Activated naive CD8-positive, alpha-beta T cell treated with anti-CD3 and anti-CD28 coated beads, Interleukin-2, amount 10 ng/mL, durations not matched to agents 7 days and 5 days (primary cell): ENCODE results near the gene AMN. TPM values are rescaled to one million over a fixed set of nuclear protein-coding genes. Genes with fewer than 3 reads are reported as not detected.

Experiments
- ATAC-seq: fragments of 150-1000 bp; cut with Tn5 transposase; one replicate; pipeline ENCODE4 v1.10.0; 2021; ENCODE audit warnings: low read depth, moderate library complexity
- POLR2A ChIA-PET: fragments of 350-600 bp; sonication (Branson Sonifier 250); formaldehyde crosslinking; loops from one replicate; lab custom pipeline; 2021; ENCODE audit warnings: antibody characterized with exemption; lab: Charles Lee
- DNase-seq: peaks from one replicate; pipeline ENCODE4 v3.0.0; 2021
- H3K27ac Mint-ChIP-seq: one replicate; pipeline ENCODE4 v1.8.0; 2022; ENCODE audit warnings: mild to moderate bottlenecking, mixed read lengths
- H3K27me3 Mint-ChIP-seq: one replicate; pipeline ENCODE4 v1.8.0; 2022; ENCODE audit warnings: mild to moderate bottlenecking, moderate library complexity, mixed read lengths
- H3K36me3 Mint-ChIP-seq: one replicate; pipeline ENCODE4 v1.8.0; 2021; ENCODE audit warnings: mild to moderate bottlenecking, mixed read lengths
- H3K4me1 Mint-ChIP-seq: one replicate; pipeline ENCODE4 v1.8.0; 2021; ENCODE audit warnings: mixed read lengths
- H3K4me3 Mint-ChIP-seq: one replicate; pipeline ENCODE4 v1.8.0; 2022; ENCODE audit warnings: mild to moderate bottlenecking, moderate library complexity, mixed read lengths
- H3K9me3 Mint-ChIP-seq: one replicate; pipeline ENCODE4 v1.8.0; 2021; ENCODE audit warnings: mixed read lengths
- total RNA-seq, 2 experiments: library from RNA; stranded (reverse); gene quantifications; one replicate each; pipeline ENCODE4 v1.2.3, GENCODE V29; 2021

Gene AMN
- total RNA-seq, 2 experiments from 2014 or later = 2.5 to 2.9 TPM

DNA sequence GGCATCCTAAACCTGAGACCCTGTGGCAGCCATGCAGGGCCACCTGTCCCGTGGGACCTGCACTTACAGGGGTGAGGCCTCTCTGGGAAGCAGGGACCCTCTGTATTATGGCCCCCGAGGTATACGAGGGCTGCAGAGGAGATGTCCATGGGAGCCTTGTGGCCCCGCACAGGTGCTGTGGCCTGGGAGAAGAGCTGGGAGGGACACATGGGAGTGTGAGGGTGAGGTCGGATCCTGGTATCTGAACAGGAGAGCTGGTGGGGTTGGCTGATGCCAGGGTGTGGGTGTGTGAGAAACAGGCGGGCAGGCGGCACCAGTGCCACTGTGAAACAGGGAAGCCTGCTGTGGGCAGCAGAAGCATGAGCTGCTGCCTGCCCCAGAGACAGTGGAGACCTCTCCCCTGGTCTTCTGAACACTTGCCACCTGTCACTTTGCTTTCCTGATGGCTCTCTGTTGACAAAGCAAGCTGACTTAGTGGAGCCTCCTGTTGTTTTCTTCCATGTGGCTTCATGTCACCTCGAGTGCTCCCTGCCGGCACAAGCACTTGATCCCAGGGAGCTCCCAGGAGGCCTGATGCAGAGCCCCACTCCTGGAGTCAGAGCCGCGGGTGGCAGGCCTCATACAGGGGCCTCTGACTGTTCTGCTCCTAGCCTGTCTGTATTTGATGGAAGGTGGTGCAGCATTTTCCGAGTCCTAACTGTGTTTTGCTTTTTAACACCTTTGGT, 19.8 kb upstream of the AMN start:
- POLR2A ChIA-PET = no interaction called here
- peaks cover 5% of the 10 kb centered on the region for H3K36me3 Mint-ChIP-seq
- ATAC-seq (no peak), DNase-seq (no peak)
- H3K27me3 Mint-ChIP-seq = no peaks in the 10 kb centered on the region
- H3K4me1 Mint-ChIP-seq = peaks cover 16% of the 10 kb centered on the region
- peak overlapping the region; percentile 34 for H3K27ac Mint-ChIP-seq
- no peaks in the 10 kb centered on the region for H3K9me3 Mint-ChIP-seq
- H3K4me3 Mint-ChIP-seq = no peak overlapping the region

DNA sequence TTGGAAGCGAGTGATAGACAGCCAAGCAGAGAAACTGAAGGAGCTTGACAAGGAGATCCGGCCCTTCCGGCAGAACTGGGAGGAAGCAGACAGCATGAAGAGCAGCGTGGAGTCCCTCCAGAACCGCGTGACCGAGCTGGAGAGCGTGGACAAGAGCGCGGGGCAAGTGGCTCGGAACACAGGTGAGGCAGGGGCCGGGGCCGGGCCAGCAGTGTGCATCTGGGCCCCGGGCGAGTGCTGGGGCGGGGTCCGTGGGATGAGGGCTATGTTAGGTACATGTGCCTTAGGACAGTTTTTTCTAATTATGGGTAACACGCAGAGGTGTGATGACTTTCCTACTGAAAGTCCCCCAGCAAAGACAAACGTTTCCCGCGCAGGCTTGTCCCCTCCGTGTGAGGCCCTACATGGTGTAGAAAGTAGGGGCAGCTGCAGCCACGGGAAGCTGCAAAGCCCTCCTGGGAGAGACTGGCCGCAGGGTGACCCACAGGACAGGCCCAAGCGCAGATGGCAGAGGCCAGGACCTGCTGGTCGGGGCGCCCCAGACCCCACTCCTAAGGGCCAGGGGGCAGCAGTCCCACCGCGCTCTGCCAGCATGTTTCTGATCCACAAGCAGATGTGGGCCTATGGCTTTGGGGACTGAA, 19.1 kb upstream of the AMN start:
- no peak overlapping the region for H3K4me3 Mint-ChIP-seq
- POLR2A ChIA-PET = no interaction called here
- H3K36me3 Mint-ChIP-seq = peaks cover 8% of the 10 kb centered on the region
- DNase-seq = no peak
- H3K27me3 Mint-ChIP-seq = no peaks in the 10 kb centered on the region
- ATAC-seq = no peak
- H3K27ac Mint-ChIP-seq = no peak overlapping the region
- H3K9me3 Mint-ChIP-seq = no peaks in the 10 kb centered on the region
- peaks cover 14% of the 10 kb centered on the region for H3K4me1 Mint-ChIP-seq

DNA sequence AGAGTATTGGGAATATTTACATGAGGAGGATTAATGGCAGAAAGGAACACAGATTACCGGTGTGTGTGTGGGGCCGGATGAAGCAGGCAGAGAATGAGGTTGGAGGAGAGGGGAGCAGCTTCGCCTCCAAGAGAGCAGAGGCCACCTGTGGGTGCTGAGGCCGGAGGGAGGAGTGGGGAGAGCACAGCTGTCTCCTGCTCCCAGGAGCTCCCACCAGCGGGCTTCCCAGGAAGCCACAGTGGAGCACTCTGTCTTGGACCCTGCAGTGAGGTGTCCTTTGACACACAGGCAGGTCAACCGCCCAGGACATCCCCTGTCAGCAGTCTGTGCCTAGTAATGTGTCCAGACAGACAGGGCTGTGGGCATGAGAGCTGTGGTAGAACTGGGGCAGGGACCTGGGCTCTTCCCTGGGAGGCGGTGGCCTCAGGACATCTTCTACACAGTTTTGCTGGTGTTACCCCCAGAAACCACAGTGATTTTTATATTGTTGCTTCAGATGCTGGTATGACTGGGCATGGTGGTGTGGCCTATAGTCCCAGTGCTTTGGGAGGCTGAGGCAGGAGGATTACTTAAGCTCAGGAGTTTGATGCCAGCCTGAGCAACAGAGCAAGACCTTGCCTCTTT, 18.5 kb upstream of the AMN start:
- Mint-ChIP-seq H3K4me3 (no peak overlapping the region), H3K27ac (no peak overlapping the region), H3K4me1 (peaks cover 10% of the 10 kb centered on the region), H3K36me3 (peaks cover 8% of the 10 kb centered on the region), H3K27me3 (no peaks in the 10 kb centered on the region), H3K9me3 (no peaks in the 10 kb centered on the region)
- POLR2A ChIA-PET = no interaction called here
- no peak for DNase-seq
- no peak for ATAC-seq

DNA sequence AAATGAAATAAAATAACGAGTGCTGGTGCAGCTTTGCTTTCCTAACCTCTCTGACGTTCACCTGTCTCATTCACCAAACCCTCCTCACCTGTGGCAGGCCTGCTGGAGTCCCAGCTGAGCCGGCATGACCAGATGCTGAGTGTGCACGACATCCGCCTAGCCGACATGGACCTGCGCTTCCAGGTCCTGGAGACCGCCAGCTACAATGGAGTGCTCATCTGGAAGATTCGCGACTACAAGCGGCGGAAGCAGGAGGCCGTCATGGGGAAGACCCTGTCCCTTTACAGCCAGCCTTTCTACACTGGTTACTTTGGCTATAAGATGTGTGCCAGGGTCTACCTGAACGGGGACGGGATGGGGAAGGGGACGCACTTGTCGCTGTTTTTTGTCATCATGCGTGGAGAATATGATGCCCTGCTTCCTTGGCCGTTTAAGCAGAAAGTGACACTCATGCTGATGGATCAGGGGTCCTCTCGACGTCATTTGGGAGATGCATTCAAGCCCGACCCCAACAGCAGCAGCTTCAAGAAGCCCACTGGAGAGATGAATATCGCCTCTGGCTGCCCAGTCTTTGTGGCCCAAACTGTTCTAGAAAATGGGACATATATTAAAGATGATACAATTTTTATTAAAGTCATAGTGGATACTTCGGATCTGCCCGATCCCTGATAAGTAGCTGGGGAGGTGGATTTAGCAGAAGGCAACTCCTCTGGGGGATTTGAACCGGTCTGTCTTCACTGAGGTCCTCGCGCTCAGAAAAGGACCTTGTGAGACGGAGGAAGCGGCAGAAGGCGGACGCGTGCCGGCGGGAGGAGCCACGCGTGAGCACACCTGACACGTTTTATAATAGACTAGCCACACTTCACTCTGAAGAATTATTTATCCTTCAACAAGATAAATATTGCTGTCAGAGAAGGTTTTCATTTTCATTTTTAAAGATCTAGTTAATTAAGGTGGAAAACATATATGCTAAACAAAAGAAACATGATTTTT, 17.1 kb upstream of the AMN start:
- peaks cover 10% of the 10 kb centered on the region for H3K4me1 Mint-ChIP-seq
- DNase-seq (no peak), ATAC-seq (no peak)
- H3K27me3 Mint-ChIP-seq = no peaks in the 10 kb centered on the region
- H3K36me3 Mint-ChIP-seq = peaks cover 8% of the 10 kb centered on the region
- H3K27ac Mint-ChIP-seq = no peak overlapping the region
- POLR2A ChIA-PET = no interaction called here
- H3K4me3 Mint-ChIP-seq = no peak overlapping the region
- no peaks in the 10 kb centered on the region for H3K9me3 Mint-ChIP-seq

DNA sequence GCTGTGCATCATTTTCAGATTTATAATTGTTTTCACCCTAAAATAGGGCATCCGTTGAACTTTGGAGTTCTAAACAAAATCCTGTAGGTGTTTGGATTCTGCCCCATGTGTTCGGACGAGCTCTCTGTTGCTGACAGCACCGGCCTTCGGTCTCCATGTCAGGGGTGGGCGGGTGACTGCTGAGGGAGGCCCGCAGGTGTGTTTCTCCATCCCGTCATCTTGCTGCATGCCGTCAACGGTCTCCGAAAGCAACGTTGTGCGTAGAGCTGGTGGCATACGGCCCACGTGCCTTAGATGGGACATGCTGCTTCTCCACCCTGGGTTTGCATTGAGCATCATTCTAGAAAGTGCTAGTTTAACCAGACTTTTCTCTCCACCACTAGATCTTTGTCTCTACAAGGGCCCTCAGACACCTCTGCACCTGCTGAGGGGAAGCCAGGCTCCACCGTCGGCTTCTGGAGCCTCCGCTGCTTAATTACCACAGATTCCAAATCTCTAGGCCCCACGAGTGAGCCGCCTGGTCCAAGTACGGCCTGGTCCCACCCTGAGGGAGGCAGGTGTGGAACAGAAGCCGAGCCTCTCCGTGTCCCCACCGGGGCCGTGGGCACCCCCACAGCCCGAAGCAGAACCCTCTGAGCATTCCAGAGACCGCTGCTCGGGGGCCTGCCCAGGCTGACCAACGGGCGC, 15.7 kb upstream of the AMN start:
- no peak for DNase-seq
- no peak overlapping the region for H3K4me3 Mint-ChIP-seq
- H3K4me1 Mint-ChIP-seq = no peaks in the 10 kb centered on the region
- no peaks in the 10 kb centered on the region for H3K27me3 Mint-ChIP-seq
- H3K27ac Mint-ChIP-seq = no peak overlapping the region
- H3K9me3 Mint-ChIP-seq = no peaks in the 10 kb centered on the region
- ATAC-seq = no peak
- POLR2A ChIA-PET = no interaction called here
- H3K36me3 Mint-ChIP-seq = peaks cover 8% of the 10 kb centered on the region

DNA sequence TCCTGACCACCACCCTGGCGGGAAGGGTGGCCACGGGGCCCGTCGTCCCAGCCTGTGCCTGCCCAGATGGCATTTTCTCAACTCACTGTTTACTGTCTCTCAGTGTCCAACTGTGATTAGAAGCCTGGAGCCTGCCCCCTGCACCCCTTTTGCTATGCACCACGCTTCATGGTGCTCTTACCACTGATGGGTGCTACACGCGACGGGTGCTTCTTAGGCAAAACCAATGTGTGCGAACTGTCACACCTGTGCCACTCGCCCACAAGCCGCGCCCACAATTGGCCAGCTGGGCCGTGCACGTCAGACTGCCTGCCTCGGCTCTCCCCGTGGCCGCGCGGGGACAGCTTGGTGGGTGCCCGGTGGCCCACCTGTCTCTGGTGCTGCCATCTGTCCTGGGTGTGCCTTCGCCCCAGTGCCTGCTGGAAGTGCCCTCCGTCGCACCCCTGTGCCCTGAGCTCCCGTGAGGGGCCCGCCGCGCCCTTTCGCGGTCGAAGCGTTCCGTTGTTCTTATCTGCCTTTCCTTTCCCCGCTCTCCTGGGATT, 15.1 kb upstream of the AMN start:
- no peak overlapping the region for H3K27ac Mint-ChIP-seq
- ATAC-seq (no peak), DNase-seq (no peak)
- no peaks in the 10 kb centered on the region for H3K9me3 Mint-ChIP-seq
- no peak overlapping the region for H3K4me3 Mint-ChIP-seq
- POLR2A ChIA-PET = no interaction called here
- peaks cover 8% of the 10 kb centered on the region for H3K36me3 Mint-ChIP-seq
- no peaks in the 10 kb centered on the region for H3K4me1 Mint-ChIP-seq
- no peaks in the 10 kb centered on the region for H3K27me3 Mint-ChIP-seq

DNA sequence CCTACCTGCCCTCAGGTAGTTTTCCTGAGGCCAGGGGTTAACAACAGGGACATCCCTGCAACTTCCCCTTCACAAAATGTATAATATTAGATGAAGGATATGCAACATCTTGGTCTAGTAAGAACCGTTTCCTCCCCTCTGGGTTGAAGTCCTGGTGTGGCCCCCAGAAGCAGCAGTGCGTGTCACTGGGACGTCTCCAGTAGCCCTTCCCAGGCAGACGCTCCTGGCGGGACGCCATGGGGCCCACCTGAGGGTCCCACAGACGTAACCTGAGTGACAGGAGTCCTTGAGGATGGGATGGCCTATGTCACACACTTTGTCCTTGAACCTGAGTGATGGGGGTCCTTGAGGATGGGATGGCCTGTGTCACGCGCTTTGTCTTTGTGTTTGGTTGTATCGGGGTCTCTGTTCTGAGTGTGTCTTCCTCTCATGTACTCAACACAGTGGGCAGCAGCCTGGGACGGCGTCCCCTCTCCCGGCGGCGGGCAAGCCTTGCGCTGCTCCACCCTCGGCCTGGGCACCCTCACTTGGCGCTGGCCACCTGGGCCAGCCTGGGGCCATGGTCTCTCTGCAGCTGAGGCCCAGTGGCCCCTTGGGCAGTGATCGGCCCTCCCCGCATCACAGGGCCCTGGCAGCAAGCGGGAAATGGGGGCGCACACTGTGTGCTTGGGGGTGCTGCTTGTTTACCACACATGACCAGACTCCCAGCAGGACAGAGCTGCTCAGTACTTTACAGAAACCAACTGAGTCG, 14.3 kb upstream of the AMN start:
- peaks cover 6% of the 10 kb centered on the region for H3K36me3 Mint-ChIP-seq
- H3K27me3 Mint-ChIP-seq = no peaks in the 10 kb centered on the region
- H3K27ac Mint-ChIP-seq = no peak overlapping the region
- DNase-seq (no peak), ATAC-seq (no peak)
- no peak overlapping the region for H3K4me3 Mint-ChIP-seq
- H3K4me1 Mint-ChIP-seq = no peaks in the 10 kb centered on the region
- POLR2A ChIA-PET = no interaction called here
- no peaks in the 10 kb centered on the region for H3K9me3 Mint-ChIP-seq

DNA sequence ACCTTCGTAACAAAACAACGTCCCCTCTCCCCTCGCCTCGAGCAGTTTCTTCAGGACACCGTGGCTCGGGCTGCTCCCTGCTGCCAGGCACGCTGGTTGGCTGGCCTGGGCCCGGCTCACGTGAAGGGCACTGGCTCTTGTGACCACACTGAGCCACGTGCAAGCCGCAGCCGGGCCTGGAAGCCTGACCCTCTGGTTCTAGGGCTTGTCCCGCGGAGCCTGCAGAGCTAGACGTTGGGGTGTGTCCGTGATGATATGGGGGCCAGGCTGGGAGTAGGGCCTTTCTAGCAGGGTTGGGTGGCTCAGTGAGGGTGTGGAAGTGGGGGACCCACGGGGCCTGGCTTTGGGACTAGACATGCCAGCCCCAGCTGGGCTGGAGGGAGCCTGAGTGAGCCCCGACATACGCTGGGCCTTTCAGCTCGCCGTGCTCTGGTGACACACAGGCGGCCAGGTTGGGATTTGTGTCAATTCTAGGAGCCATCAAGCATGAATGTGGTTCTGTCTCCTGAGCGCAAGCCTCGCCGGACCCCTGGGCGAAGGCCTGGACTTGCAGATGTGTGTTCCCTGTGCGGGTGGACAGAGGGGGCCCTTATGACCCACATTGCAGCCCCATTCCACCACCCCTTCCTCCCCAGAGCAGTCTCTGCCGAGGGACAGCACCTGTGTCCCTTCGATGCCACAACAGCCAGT, 13.6 kb upstream of the AMN start:
- POLR2A ChIA-PET = no interaction called here
- DNase-seq (no peak), ATAC-seq (no peak)
- Mint-ChIP-seq H3K9me3 (no peaks in the 10 kb centered on the region), H3K36me3 (peaks cover 6% of the 10 kb centered on the region), H3K4me1 (no peaks in the 10 kb centered on the region), H3K27me3 (no peaks in the 10 kb centered on the region), H3K27ac (no peak overlapping the region), H3K4me3 (no peak overlapping the region)

DNA sequence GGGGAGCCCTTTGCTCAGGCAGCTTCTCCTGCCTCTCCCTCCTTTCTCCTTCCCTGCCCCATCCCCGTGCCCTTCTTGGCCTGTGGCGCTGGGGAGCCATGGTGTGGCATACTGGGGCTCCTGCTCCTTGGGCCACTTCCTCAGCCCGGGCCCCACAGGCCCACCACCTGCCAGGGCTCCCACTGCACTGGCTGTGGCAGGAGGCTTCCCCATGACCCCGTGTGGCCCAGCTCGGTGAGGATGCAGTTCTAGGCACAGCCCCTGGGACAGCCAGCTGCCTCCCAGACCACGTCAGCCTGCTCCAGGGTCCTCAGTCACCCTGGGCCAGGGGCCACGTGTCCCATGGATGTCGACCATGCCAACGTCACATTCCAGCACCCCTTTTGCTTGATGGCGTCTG, 13.0 kb upstream of the AMN start:
- no peaks in the 10 kb centered on the region for H3K9me3 Mint-ChIP-seq
- H3K4me3 Mint-ChIP-seq = no peak overlapping the region
- ATAC-seq (no peak), DNase-seq (no peak)
- no peaks in the 10 kb centered on the region for H3K4me1 Mint-ChIP-seq
- no peaks in the 10 kb centered on the region for H3K27me3 Mint-ChIP-seq
- H3K27ac Mint-ChIP-seq = no peak overlapping the region
- H3K36me3 Mint-ChIP-seq = peaks cover 6% of the 10 kb centered on the region
- POLR2A ChIA-PET = no interaction called here

DNA sequence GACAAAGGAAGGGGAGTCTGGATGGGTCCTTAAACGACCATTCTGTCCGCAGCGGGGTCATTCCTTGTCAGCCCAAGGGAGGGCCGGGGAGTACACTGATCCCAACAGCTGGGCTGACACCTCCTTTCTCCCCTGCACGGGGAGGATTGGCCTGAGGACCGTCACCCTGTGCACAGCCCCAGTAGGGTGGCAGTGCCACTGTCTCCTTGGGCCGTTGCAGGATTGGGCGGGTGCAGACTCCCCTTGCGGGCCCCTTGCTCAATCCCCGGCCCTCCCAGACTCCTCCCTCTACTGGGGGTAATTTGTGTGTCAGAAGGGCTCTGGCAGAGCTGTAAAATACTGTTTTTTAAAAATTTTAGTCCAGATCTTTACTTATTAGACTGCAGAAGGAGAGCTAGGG, 12.6 kb upstream of the AMN start:
- no peak for DNase-seq
- Mint-ChIP-seq H3K9me3 (no peaks in the 10 kb centered on the region), H3K36me3 (peaks cover 6% of the 10 kb centered on the region), H3K27me3 (no peaks in the 10 kb centered on the region), H3K27ac (no peak overlapping the region), H3K4me1 (no peaks in the 10 kb centered on the region), H3K4me3 (no peak overlapping the region)
- no peak for ATAC-seq
- POLR2A ChIA-PET = no interaction called here

DNA sequence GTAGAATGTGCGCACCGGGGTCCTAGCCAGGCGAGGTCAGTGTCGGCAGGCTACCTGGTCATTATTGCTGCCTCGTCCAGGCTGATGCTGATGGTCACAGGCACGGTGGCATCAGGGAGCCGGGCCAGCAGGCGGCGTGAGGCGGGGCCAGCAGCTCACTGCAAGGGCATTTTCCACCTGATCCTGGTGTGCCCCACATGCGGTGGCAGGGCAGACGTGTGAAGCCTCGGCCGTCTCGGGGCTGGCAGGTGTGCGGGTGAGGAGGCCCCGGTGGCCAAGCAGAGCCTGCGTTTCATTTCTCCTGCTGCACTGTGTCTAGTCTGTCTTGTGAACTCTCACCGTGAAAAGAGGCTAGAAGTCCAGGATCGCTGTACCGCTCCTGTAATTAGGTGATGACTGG, 12.0 kb upstream of the AMN start:
- ATAC-seq (no peak), DNase-seq (no peak)
- Mint-ChIP-seq H3K4me1 (no peaks in the 10 kb centered on the region), H3K4me3 (no peak overlapping the region), H3K27ac (no peak overlapping the region), H3K27me3 (no peaks in the 10 kb centered on the region), H3K36me3 (peaks cover 5% of the 10 kb centered on the region), H3K9me3 (no peaks in the 10 kb centered on the region)
- POLR2A ChIA-PET = no interaction called here

DNA sequence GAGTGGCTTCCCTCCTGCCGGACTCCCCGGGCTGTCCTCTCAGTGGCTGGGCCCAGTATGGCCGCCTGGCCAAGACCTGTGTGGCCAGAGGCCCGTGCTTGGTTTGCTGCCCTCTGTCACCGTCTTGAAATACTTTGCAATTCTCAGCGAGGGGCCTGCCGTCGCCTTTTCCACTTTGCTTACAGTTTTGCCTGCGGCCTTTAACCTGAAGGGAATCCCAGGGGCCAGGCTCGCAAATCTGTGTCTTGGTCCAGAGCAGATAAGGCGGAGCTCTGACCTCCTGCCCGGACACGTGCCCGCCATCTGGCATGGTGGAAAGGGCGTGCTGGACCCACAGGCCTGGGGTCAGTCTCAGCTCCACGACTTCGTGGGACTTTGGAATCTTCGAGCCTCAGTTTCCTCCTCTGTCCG, 10.9 kb upstream of the AMN start:
- Mint-ChIP-seq H3K36me3 (peaks cover 5% of the 10 kb centered on the region), H3K4me3 (no peak overlapping the region), H3K27me3 (no peaks in the 10 kb centered on the region), H3K4me1 (no peaks in the 10 kb centered on the region), H3K9me3 (no peaks in the 10 kb centered on the region), H3K27ac (no peak overlapping the region)
- POLR2A ChIA-PET = no interaction called here
- ATAC-seq = no peak
- DNase-seq = no peak
